ENCODE measurements around the gene KRTAP5-11.

DNA sequence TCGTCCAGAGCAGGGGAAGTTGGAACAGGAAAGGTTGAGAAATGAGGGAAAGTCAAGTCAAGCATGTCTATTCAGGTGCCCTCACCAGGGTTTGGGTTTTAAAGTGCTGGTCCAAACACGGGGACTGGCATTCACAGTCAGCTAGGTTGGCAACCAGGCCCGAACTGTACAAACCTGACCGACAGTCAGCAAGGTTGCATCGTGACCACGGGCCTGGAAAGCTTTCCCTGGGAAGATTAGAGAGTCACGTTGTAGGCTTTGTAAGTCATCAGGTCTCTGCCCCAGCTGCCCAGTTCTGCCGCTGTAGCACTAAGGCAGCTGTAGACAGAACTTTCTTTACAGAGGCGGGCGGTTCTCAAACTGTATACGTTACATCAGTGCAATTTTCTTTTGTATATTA lies 9.9 kb downstream of the KRTAP5-11 start:
- TF ChIP-seq BACH2 (CRISPR knock-in tag; IDR thresholded peaks at IDR 0.05; ENCODE audit: borderline replicate concordance) (no peak), POU6F1 (CRISPR knock-in tag; IDR thresholded peaks at IDR 0.05; ENCODE audit: borderline replicate concordance, low read depth) (no peak), ZFP30 (CRISPR knock-in tag; IDR thresholded peaks at IDR 0.05) (no peak), ARNTL (CRISPR knock-in tag; IDR thresholded peaks at IDR 0.05; ENCODE audit: borderline replicate concordance, low read depth) (no peak), RARB (CRISPR knock-in tag; IDR thresholded peaks at IDR 0.05) (no peak), GLIS3 (CRISPR knock-in tag; IDR thresholded peaks at IDR 0.05) (no peak), ZC3H10 (CRISPR knock-in tag; IDR thresholded peaks at IDR 0.05) (no peak)
- TF ChIP-seq, protein P1, sequence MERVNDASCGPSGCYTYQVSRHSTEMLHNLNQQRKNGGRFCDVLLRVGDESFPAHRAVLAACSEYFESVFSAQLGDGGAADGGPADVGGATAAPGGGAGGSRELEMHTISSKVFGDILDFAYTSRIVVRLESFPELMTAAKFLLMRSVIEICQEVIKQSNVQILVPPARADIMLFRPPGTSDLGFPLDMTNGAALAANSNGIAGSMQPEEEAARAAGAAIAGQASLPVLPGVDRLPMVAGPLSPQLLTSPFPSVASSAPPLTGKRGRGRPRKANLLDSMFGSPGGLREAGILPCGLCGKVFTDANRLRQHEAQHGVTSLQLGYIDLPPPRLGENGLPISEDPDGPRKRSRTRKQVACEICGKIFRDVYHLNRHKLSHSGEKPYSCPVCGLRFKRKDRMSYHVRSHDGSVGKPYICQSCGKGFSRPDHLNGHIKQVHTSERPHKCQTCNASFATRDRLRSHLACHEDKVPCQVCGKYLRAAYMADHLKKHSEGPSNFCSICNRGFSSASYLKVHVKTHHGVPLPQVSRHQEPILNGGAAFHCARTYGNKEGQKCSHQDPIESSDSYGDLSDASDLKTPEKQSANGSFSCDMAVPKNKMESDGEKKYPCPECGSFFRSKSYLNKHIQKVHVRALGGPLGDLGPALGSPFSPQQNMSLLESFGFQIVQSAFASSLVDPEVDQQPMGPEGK (CRISPR knock-in tag; IDR thresholded peaks at IDR 0.05; ENCODE audit: borderline replicate concordance), result no peak
- TF ChIP-seq, protein P2, sequence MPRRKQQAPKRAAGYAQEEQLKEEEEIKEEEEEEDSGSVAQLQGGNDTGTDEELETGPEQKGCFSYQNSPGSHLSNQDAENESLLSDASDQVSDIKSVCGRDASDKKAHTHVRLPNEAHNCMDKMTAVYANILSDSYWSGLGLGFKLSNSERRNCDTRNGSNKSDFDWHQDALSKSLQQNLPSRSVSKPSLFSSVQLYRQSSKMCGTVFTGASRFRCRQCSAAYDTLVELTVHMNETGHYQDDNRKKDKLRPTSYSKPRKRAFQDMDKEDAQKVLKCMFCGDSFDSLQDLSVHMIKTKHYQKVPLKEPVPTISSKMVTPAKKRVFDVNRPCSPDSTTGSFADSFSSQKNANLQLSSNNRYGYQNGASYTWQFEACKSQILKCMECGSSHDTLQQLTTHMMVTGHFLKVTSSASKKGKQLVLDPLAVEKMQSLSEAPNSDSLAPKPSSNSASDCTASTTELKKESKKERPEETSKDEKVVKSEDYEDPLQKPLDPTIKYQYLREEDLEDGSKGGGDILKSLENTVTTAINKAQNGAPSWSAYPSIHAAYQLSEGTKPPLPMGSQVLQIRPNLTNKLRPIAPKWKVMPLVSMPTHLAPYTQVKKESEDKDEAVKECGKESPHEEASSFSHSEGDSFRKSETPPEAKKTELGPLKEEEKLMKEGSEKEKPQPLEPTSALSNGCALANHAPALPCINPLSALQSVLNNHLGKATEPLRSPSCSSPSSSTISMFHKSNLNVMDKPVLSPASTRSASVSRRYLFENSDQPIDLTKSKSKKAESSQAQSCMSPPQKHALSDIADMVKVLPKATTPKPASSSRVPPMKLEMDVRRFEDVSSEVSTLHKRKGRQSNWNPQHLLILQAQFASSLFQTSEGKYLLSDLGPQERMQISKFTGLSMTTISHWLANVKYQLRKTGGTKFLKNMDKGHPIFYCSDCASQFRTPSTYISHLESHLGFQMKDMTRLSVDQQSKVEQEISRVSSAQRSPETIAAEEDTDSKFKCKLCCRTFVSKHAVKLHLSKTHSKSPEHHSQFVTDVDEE (CRISPR knock-in tag; IDR thresholded peaks at IDR 0.05), result no peak

Data from SK-N-SH treated with all-trans-retinoic acid at 6 μM for 48 hours (cell line).